GM18508 (cell line): ENCODE data around the gene MEGF11.

ENCODE experiments used
- ATAC-seq: cut with Tn5 transposase; IDR thresholded peaks from one replicate; pipeline ENCODE4 v1.9.1; 2021; ENCODE audit warnings: moderate number of reproducible peaks; ENCODE audit not compliant: insufficient read depth, unreplicated experiment

MEGF11 gene

DNA sequence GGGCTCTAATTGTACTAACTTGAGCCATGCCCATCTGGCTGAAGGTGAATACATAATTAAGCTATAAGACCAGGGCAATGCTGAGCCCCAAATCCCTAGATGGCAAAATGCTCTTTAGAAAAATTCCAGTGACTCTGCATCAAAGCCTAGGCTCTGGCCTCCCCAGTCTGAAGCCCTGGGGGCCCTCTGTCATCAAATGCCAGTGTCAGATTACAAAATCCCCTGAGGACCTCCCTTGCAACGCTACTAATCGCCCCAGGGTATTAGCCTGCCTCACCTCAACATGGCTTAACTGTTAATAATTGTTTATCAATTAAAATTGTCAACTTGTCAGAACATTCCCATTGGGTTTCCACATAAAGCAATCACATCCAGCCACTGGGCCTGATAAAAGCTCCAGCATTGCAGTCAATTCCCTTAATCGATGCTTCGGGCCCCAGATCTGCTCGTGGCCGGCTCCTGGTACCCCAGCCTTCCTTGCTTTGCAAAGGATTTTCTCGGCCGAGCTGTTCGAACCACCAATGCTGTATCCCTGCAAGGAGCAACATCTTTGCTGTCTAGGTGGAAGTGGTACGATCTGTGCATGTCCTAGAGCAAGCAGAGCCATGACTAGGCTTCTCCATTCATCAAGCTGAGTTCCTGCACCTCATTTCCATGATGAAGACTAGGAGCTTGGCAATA lies 151.7 kb downstream of the MEGF11 start:
- ATAC-seq = no peak

DNA sequence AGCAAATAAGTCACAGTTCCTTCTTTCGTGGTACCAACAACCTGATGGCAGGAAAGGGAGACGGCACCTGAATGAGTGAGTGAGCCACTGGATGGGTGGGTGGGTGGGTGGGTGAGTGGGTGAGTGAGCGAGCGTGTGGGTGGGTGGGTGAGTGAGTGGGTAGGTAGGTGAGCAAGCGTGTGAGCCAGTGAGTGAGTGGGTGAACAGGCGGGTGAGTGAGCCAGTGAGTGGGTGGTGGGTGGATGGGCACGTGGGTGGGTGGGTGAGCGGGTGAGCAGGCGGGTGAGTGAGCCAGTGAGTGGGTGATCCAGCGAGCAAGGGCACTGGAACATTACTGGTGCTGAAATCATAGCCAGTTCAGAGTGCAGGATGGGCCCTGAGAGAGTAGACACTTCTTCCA lies 152.8 kb downstream of the MEGF11 start:
- ATAC-seq = no peak

DNA sequence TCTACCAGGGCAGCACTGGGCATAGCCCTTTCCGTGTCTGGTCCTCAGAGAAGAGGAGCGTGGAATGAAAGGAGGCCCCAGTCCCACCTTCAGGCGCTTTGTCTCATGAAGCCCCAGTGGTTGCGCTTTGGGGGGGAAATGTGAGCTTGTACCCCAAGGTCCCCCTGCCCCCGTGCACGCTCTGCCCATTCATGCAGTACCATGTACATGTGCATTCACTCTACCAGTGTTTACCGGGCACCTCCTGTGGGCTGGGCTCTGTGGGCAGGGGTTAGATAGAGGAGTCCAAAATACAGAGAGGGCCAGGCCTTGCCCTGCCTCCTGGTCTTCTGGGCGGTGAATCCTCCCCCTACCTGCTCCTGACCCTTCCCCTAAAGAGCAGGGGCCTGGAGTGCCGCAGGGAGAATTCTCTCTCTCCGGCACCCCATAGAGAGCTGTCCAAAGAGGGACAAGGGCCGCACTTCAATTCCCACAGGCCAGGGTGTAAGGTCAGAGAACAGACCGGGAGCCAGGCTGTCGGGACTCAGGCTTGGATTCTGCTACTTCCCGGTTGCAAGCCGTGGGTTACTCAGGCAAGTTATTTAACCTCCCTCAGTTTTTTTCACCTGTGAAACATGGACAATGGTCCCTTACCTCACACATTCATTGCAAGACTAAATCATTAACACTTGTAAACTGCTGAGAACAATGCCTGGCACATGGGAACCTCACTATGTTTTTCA lies 153.4 kb downstream of the MEGF11 start:
- no peak for ATAC-seq

DNA sequence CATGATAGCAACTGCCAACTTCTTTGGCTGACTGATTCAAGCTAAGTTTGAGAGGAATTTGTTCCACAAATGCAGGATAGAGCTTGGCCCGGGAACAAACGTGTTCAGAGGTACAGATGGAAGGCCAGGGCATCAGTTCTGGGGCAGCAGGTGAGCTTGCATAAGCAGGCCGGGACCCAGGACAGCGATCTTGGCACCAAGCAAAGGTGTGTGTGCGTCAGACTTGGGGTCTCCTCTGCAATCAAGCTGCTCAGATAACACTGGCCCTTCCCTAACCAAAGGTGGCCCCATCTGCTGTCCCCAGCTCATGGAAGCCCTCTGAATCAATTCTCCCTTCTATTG lies 155.6 kb downstream of the MEGF11 start:
- ATAC-seq = no peak

- no peak for ATAC-seq
Measured at GRCh38 chr15:66097151-66098021, 156.2 kb downstream of the MEGF11 start.

DNA sequence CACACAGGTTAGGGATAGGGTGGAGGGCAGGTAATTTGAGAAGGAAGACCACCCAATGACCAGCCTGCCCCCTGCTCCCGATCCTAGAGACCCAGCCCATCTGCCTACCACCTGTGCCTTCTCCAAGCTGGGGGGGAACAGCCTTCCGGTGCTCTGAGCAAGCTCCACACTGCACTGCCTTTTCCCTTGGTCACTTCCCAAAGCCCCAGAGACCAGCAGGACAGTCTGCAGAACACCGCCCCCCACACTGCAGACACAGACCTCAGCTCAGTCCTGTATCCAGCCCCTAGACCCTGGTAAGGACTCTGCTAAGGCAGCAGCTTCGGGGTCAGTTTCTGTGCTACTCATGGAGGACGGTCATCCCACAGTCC lies 156.9 kb downstream of the MEGF11 start:
- ATAC-seq = no peak

- ATAC-seq = no peak
Measured at GRCh38 chr15:66095871-66096687, 157.5 kb downstream of the MEGF11 start.

DNA sequence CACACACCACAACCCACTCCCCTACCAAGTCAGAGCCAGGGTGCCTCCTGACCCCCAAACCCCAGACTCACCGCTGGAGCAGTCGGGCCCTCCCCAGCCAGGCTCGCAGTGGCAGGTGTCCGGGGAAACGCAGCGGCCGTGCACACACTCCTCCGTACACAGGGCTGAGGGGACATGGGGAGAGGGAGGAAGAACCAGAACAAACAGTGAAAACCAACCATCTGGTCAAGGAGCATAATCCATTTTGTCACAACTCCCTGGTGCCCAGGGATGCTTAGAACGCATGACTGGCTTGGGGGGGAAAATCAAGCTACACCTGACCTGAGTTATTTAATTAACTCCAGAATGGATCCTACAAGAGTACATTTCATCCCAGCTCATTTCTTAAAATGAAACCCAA lies 159.2 kb downstream of the MEGF11 start:
- no peak for ATAC-seq

DNA sequence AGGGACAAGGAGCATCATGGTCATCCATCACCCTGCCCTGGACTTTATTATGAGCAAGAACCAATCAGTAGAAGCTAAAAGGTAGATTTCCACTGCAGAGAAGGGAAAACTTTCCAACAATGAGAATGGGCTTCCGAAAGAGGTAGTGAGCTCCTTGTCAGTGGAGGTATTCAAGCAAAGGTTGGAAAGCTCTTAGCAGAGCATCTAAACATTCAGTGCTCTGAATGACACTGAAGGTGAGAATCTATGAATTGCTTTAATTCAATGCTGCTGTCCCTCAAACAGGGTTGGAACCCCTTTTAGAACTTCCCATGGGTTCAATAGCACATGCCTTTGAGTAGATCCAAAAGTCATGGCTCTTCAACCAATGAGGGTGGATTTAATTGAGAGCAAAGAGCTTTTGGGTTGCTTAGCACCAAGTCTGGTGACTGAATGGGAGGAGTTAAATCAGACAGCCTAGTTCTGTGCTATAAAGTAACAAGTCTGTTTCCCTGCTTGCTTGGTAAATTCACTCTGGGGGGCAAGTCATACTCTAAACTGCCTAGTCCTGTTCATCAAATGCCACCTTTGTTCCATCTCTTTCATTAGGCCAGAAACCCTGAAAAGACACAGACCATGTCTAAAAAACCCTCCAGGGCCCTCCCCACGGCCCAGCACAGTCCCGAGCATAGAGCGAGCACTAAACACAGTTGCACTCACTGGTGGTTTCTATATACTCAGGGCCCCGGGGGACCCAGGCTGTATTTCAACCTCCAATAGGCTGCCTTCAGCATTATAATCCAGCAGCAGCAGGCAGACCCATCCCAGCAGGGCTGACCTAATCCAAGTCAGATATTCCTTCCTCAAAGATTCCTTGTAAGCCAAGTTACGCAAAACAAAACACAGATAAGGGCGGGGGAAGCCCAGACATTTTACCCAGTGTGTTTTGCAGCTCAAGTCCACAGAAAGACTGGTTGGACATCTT lies 161.2 kb downstream of the MEGF11 start:
- no peak for ATAC-seq

- no peak for ATAC-seq
Measured at GRCh38 chr15:66089509-66089908, 164.0 kb downstream of the MEGF11 start.

GRCh38 chr15:66089049-66089448 lies 164.5 kb downstream of the MEGF11 start:
- ATAC-seq = no peak

DNA sequence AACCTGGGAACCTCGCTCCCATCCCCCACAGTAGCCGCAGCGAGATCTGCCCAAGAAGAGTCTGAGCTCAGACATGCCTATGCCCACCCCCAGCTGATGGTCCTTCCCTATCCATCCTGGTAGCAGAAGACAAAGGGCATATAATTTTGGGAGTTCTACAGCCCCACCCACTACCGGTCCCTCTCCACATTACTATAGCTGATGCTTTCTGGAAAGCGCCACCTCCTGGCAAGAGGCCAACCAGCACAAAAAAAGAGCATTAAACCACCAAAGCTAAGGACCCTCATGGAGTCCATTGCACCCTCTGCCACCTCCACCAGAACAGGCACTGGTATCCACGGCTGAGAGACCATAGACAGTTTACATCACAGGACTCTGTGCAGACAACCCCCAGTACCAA lies 168.4 kb downstream of the MEGF11 start:
- no peak for ATAC-seq

DNA sequence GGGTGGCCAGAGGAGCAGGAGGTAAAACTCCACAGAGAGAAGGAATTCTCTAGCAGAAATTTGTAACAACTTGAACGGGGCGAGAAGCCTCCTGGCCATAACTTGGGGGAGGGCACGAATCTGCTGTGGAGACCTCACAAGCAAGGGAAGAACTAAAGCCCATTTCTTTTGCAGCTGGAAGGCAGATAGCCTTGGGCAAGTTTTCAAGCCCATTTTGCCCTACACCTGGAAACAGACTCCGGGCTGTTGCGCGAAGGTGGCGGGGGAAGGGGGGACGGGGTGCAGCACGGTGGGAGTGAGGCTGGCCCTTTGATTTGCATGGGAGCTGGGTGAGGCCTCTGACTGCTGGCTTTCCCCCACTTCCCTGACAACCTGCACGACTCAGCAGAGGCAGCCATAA lies 168.8 kb downstream of the MEGF11 start:
- ATAC-seq = no peak

GRCh38 chr15:66080717-66081398 lies 172.7 kb downstream of the MEGF11 start:
- ATAC-seq = no peak

DNA sequence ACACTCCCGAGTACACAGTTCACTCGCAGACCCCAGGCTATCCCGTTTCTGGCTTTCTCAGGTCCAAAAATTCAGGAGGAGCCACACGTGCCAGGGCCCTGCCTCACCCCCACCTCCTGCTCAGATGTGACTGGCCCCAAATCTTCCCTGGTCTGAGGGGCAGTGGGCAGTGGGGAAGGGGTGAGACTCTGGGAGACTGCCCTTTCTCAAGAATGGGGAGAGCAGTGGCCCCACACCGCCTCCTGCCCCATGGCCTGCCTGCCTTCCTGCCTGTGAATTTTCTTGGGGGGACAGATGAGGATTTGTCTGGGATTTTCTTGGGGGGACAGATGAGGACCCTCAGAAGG lies 174.6 kb downstream of the MEGF11 start:
- no peak for ATAC-seq

DNA sequence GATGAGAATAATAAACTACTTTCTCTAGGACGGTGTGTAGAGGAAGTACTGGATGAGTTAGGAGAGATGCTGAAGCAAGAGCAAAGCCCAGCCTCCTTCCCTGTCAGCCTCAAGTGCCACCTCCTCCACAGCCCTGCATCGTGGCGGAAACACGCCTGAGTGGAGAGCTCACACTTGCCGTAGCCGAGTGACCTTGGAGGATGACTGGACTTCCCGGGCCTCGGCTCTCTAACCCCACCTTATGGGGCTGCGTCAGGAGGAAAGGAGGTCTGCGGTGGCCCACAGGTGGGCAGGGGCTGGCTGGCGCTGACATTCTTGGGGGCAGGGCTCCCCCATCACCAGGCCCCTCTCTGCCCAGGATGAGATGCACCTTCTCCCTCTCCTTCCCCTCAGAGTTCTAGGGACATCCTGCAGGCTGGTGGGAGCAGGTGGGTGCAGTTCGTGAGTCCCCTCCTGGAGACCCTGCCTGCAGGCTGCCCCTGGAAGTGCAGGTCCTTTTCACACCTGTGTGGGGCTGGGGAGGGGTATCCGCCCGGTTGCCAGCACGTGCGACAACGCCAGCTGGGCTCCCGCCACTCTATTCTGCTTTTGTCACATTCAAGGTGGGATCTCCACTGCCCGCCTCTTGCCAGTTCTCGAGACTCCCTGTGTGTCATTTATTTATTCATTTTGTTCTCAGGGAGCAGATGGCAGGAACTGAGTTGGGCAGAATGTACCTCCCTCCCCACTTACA lies 175.2 kb downstream of the MEGF11 start:
- no peak for ATAC-seq

GRCh38 chr15:66077320-66077663 lies 176.3 kb downstream of the MEGF11 start:
- ATAC-seq = no peak

DNA sequence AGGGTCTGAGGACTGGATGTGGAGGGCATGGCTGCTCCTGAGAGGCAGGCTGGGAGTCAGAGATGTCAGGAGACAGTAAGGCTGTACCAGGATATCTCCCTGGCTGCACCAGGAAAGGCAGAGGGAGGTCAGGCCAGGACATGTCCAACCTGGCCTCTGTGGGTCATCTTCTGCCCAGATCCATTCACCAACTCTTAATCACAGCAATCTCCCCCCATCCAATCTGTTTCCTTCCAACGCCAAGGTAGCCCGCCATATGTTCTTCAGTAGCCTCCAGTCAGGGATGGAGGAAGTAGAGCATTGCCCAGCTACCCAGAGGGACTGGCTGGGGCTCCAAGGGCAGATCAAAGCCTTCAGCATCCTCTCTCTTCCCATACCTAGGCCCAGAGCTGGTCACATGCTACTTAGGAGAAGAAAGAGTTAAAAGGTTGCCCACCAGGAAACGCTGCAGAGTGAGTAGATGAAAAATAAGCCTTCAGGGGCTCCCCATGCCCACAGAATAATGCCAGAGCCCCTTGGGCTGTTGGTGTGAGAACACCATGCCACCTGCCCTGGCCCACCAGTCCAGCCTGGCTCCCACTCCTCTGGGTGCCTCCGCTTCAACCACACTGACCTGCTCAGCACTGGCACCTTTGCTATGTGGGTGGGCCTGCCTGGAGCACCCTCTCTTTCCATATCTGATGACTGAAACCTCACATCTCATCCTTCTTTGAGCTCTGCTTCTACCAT lies 176.8 kb downstream of the MEGF11 start:
- no peak for ATAC-seq
